Fibroblast of villous mesenchyme (primary cell): ENCODE results near the gene ARHGAP32. TPM values are rescaled to one million over a fixed set of nuclear protein-coding genes. Genes with fewer than 3 reads are reported as not detected.

Experiments used
- DNase-seq: peaks from one replicate; pipeline ENCODE4 v3.0.0-alpha.2; 2010; ENCODE audit warnings: low read depth
- H3K4me3 ChIP-seq: 2 replicates; pipeline ENCODE4 v1.5.1; 2011; ENCODE audit warnings: low read depth, mild to moderate bottlenecking, low read length
- CTCF ChIP-seq: IDR thresholded peaks from 2 replicates; pipeline ENCODE4 v1.5.1; 2012; ENCODE audit warnings: low read depth, mild to moderate bottlenecking, low read length; ENCODE audit not compliant: insufficient read depth
- small RNA-seq: library from RNA; depleted of rRNA; stranded (forward); fragments of <200 nt; gene quantifications from one replicate; pipeline ENCODE3, GENCODE V24; 2012
- total RNA-seq: library from RNA; depleted of rRNA; stranded (reverse); fragments of >200 nt; gene quantifications from 2 replicates; pipeline ENCODE4 v1.2.3, GENCODE V29; 2012

The ARHGAP32 gene
- total RNA-seq, 1 donor: 9.5 TPM

GRCh38 chr11:128916037-128916572, 276.0 kb downstream of the ARHGAP32 start:
- H3K4me3 ChIP-seq: no peak overlapping the region
- no peak for DNase-seq
- TF ChIP-seq CTCF: no peak

- no peak overlapping the region for H3K4me3 ChIP-seq
- no peak for TF ChIP-seq CTCF
- DNase-seq: no peak
These were observed 277.0 kb downstream of the ARHGAP32 start for GRCh38 chr11:128915149-128915521.

Small RNA genes lying within 50 kb of the gene (small RNA-seq; reads per million reads assigned to genes)
- gene RF00019: not detected
- not detected for gene RNU6-874P
- not detected for gene RNU6-876P

Other genes with a start within 250 kb of the ARHGAP32 start
- gene TP53AIP1, start 249.5 kb downstream of the ARHGAP32 start, total RNA-seq: not detected in 2 replicates
- not detected in 2 replicates for gene BARX2, start 183.5 kb upstream of the ARHGAP32 start, total RNA-seq